HG03045 (cell line): Measurements from ENCODE around the gene KANK4.

Experiments used
- ATAC-seq: cut with Tn5 transposase; IDR thresholded peaks from one replicate; pipeline ENCODE4 v1.9.1; 2021; ENCODE audit warnings: mild to moderate bottlenecking, moderate library complexity; ENCODE audit not compliant: unreplicated experiment

The KANK4 gene

GRCh38 chr1:62212411-62212810, 106.8 kb downstream of the KANK4 start:
- no peak for ATAC-seq

DNA sequence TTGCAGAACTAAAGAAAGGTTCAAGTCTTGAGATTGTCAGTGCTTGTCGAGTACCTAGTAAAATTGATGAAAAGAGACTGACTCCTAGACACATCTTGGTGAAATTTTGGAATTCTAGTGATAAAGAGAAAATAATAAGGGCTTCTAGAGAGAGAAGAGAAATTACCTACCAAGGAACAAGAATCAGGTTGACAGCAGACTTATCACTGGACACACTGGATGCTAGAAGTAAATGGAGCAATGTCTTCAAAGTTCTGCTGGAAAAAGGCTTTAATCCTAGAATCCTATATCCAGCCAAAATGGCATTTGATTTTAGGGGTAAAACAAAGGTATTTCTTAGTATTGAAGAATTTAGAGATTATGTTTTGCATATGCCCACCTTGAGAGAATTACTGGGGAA, 108.3 kb downstream of the KANK4 start:
- ATAC-seq, result no peak

DNA sequence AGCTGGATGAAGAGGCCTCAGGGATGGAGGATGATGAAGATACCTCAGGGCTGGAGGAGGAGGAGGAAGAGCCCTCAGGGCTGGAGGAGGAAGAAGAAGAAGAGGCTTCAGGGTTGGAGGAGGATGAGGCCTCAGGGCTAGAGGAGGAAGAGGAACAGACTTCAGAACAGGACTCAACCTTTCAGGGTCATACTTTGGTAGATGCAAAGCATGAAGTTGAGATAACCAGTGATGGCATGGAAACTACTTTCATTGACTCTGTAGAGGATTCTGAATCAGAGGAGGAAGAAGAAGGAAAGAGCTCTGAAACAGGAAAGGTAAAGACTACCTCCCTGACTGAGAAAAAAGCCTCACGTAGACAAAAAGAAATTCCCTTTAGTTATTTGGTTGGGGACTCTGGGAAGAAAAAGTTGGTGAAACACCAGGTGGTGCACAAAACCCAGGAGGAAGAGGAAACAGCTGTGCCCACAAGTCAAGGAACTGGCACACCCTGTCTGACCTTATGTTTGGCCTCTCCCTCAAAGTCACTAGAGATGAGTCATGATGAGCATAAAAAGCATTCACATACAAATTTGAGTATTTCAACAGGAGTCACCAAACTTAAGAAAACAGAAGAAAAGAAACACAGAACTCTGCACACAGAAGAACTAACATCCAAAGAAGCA, 109.2 kb downstream of the KANK4 start:
- ATAC-seq, result no peak

- ATAC-seq, result no peak
Observed at GRCh38 chr1:62208970-62209369, 110.3 kb downstream of the KANK4 start.

DNA sequence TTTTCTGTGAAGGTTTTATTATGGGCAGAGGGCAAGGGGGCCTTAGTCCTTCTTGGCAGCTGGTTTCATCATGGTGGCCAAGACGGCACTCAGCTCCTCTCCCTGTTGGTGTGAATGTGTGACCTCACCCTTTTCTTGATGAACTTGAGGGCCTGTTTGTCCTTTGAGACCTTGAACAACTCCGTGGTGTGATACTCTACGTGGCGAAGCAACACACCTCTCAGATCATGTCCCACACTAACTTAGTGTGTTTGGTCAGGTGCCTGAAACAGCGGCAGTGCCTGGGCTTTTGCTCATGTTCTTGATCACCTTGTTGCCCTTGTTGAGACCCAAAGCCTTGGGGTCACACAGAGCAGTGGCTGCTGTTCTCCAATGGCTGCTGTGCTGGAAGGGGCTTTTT, 111.1 kb downstream of the KANK4 start:
- no peak for ATAC-seq

GRCh38 chr1:62207187-62207586, 112.0 kb downstream of the KANK4 start:
- ATAC-seq, result no peak

GRCh38 chr1:62198781-62199125, 120.5 kb downstream of the KANK4 start:
- no peak for ATAC-seq

- no peak for ATAC-seq
Observed at GRCh38 chr1:62198069-62198780, 121.0 kb downstream of the KANK4 start.

GRCh38 chr1:62196086-62196690, 123.0 kb downstream of the KANK4 start:
- no peak for ATAC-seq

GRCh38 chr1:62194651-62195544, 124.3 kb downstream of the KANK4 start, which contains the start of gene L1TD1:
L1TD1 (plus strand) TSS chr1:62194849; CDS start chr1:62206629, 11,780 bp downstream.
- ATAC-seq, result no peak

GRCh38 chr1:62188111-62188510, 131.1 kb downstream of the KANK4 start:
- ATAC-seq, result no peak

DNA sequence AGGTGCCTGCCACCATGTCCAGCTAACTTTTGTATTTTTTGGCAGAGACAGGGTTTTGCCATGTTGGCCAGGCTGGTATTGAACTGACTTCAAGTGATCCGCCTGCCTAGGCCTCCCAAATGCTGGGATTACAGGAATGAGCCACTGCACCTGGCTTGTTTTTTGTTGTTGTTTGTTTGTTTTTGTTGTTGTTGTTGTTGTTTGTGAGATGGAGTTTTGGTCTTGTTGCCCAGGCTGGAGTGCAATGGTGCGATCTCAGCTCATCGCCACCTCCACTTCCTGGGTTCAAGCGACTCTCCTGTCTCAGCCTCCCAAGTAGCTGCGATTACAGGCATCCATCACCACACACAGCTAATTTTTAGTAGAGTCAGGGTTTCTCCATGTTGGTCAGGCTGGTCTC, 131.7 kb downstream of the KANK4 start:
- ATAC-seq, result no peak
